NCI-H345 (cell line): ENCODE measurements around the gene BMP5.

Source experiments
- DNase-seq: peaks from one replicate; lab custom pipeline; 2025; lab: John Stamatoyannopoulos, UW

BMP5 gene

GRCh38 chr6:55811074-55811473, 64.3 kb downstream of the BMP5 start:
- no peak for DNase-seq

DNA sequence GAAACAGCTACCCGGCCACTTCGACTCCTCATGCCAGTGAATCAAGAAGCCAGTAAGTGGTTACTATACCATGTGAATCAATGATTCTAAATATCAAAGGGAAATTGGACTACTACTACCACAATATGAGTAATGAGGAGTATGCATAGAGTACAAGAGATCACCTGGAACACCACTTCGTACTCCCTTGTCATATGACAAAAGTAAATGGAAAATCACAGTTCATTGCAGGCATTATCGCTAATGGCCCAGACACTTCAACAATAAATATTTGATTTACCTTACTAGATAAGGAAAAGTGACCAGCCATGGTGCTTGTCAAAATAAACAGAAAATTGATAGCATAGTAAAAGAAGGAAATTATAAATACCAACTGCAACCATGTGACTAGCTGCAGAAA, 73.1 kb downstream of the BMP5 start:
- no peak for DNase-seq

DNA sequence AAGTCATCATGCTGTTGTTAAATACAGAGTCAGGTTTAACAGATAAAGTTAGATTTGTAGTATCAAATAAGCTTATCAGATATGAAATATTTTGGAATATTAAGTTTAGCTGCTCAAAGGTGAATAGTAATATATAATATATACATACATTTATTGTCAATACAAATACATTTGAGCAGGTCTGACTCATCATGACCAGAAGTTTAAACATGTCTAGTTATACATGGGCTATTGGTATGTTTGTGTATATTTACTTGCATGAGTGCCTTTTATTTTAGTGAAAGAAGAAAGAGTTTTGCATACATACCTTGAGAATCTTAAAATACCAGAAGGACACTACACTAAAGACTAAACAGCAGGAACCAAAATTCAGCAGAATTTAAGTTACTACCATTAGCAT, 76.8 kb downstream of the BMP5 start:
- DNase-seq = no peak

- no peak for DNase-seq
Measured at GRCh38 chr6:55794136-55794812, 81.1 kb downstream of the BMP5 start.

GRCh38 chr6:55785273-55785672, 90.1 kb downstream of the BMP5 start:
- no peak for DNase-seq

DNA sequence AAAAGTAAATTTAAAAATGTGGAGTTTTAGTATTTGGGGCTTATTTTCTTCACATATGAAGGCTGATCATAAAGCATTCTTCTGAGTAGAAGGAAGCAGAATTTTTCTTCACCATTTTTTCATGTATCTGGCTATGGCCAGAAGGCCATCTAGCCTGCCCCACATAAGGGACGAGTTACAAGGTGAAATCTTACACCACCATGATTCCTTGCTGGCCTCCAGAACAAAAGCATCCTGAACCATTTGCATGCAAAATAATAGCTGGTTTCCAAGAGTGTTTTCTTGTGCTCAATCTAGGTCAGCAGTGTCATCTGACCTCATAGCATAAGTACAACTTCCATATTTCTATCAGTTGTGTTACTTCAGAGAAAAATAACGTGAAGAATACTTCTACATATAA, 93.1 kb downstream of the BMP5 start:
- DNase-seq = no peak

GRCh38 chr6:55778705-55779104, 96.7 kb downstream of the BMP5 start:
- DNase-seq = no peak

GRCh38 chr6:55777469-55777868, 97.9 kb downstream of the BMP5 start:
- DNase-seq = no peak

GRCh38 chr6:55776113-55776512, 99.3 kb downstream of the BMP5 start:
- no peak for DNase-seq

GRCh38 chr6:55775029-55775318, 100.4 kb downstream of the BMP5 start:
- DNase-seq = no peak

- DNase-seq = no peak
Measured at GRCh38 chr6:55774286-55775028, 100.9 kb downstream of the BMP5 start.

GRCh38 chr6:55773620-55774216, 101.7 kb downstream of the BMP5 start:
- no peak for DNase-seq

GRCh38 chr6:55772730-55773129, 102.7 kb downstream of the BMP5 start:
- no peak for DNase-seq

GRCh38 chr6:55759536-55759935, 115.9 kb downstream of the BMP5 start:
- DNase-seq = no peak

DNA sequence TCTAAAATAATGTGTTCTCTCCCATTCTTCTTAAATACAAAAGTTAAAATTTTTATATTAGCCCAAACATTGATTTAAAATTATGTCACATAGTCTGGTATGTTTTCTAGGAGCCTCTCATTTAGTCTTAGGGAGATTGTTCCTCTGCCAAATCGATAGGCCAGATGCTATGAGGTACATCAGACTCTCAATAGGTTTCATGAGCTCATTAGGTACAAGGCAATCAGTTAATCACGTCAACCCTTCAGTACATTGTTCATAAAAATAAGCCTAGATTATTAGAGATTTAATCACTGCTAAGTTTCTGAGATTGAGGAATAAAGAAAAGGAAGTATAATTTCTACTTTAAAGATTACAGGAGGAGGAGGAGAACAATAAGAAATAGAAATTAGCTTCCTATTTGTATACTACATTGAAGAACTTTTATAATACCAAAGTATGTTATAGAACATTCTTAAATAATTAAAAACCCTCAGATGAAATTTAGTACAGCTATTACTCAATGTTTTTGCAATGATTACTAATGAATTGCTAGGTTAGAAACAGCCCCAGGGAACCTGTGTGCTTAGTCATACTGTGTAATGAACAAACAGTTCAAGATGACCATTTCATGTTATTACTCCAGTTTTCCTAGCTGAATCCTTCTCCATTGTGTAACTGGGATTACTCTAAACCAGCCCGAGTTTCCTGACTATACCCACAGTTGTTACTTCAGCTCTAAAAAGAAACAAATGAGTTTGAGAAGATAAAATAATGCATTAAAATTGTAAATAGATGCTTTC, 117.0 kb downstream of the BMP5 start:
- no peak for DNase-seq

DNA sequence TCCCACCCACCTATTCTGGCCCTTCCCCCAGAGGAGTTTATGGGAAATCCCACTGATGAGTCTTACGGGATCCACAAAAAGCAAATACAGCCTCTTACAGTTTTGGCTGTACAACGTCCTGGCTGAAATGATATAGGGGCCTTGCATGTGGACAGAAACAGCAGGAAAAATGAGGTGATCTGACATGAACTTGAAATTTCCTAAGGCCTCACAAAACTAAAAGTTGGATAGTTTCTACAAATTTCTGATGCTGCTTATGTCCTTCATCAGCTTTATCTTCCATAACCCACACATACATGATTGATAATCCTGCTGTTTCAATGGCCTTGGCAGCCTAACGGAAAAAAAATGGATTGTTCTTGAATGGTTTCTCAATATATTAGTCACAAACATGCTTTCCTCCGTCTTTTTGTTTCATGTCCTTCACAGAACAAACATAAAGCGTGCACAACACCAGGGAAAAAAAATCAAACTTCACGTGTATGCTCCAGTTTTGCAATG, 118.8 kb downstream of the BMP5 start:
- no peak for DNase-seq

DNA sequence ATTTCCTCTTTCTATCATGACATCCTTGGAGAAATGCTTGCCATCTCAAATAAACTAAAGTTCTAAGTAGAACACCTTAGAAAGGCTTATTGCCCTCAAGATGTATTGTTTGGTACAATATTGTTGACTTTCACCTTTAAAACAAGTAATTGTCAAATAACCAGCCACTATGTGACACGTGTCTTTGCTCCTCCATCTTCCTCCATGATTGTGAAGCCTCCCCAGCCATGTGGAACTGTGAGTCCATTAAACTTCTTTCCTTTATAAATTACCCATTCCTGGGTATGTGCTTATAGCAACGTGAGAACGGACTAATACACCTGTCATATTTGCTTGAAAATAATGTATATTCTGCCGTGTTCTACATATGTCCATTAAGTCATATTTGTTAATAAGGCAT, 126.5 kb downstream of the BMP5 start:
- no peak for DNase-seq

DNA sequence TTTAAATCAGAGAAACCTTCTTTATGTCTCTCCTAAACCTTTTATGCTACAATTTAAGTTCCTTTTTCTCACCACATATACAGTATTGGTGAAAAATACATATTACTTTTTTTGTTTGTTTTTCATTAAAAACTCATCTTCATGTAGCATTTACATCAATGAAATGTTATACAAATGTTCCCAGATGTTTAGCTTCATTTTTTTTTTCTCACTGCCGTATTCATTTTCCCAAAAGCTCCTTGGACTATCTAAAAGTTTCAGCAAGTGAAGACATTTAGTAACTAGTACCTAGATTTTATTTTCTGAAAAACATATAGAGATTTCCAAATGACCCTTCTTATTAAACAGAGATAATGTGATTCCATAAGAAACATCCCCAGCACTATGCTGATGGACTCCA, 128.9 kb downstream of the BMP5 start:
- DNase-seq = no peak

DNA sequence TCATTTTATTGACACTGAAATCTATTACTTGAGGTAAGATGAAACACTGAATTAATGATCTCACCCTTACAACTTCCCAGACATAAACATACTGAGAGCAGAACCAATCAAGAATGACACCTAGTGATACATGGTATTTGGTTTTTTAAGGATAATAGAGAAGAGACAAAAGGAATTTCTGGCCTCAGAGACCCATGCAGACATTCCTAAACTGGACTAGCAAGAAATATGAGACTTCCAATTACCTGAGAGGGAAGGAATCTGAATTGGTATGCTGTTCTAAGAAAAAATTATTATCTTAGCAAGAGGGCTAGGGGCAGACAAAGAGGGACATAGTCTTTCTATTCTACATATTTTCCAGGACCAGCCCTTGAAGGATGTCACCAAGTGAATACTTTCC, 141.1 kb downstream of the BMP5 start:
- no peak for DNase-seq

- no peak for DNase-seq
Measured at GRCh38 chr6:55729665-55730064, 145.7 kb downstream of the BMP5 start.

GRCh38 chr6:55726144-55726543, 149.2 kb downstream of the BMP5 start:
- DNase-seq = no peak

DNA sequence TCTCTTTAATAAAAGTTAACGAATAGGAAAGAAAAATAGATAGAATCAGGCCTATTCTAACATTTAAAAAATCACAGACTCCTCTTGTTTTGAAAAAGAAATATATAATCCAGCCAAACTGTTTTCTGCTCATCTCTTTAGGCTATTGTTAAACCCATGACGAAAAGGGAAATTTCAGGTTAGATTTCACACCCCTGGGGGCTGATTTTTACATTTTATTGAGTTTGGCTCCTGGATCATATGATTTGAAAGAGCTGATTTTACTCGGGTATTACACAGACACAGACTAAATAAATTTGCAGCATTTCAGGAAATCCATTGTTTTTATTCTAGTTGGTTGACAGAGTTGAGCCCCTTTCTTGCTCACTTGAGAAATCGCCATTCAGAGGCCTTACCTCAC, 160.6 kb downstream of the BMP5 start:
- DNase-seq = no peak

DNA sequence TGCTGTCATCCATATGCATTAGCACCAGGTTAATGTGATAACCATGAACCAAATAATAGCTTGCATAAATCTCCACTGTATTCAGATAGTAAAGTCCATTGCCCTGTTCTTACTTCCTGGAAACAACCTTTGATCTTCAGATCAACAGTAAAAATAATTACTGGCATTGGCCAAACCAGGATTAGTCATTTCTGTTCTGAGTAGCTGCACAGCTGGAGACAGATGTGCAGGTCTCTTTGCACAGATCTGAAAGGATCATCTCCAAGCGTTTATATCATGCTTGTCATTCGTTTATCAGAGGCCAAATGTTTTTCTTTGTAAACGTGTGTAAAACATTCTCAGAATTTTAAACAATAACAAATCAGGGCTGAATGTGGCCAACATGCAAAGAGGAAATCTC, 162.0 kb downstream of the BMP5 start:
- DNase-seq = no peak
